Neural cell (in vitro differentiated cells): ENCODE results near the gene DHRS12. TPM values are rescaled to one million over a fixed set of nuclear protein-coding genes. Genes with fewer than 3 reads are reported as not detected.

Experiments used
- H2AFZ ChIP-seq: fragments of 200-600, 300-800 bp; sonication (generic), shearing (Covaris generic); 2 replicates; pipeline ENCODE4 v1.6.0; 2014; ENCODE audit warnings: low read depth, mild to moderate bottlenecking, antibody characterized with exemption, low read length, moderate library complexity
- H3F3A ChIP-seq: fragments of 200-600 bp; shearing (Covaris generic); 2 replicates; pipeline ENCODE4 v1.6.1; 2016; ENCODE audit warnings: mild to moderate bottlenecking, moderate library complexity, mixed read lengths, antibody characterized with exemption, low read length; ENCODE audit not compliant: insufficient read depth, poor library complexity, severe bottlenecking
- H3K27ac ChIP-seq: fragments of 200-600, 300-800 bp; sonication (generic), shearing (Covaris generic); 2 replicates; pipeline ENCODE4 v1.5.1; 2014; ENCODE audit warnings: mild to moderate bottlenecking, low read length, moderate library complexity
- H3K27me3 ChIP-seq: fragments of 300-800, 200-600 bp; sonication (generic), shearing (Covaris generic); 2 replicates; pipeline ENCODE4 v1.6.0; 2014; ENCODE audit warnings: mild to moderate bottlenecking, low read depth, low read length, moderate library complexity; ENCODE audit not compliant: insufficient read depth
- H3K36me3 ChIP-seq: fragments of 300-800, 200-600 bp; sonication (generic), shearing (Covaris generic); 2 replicates; pipeline ENCODE4 v1.5.1; 2014; ENCODE audit warnings: mild to moderate bottlenecking, antibody characterized with exemption, low read length, moderate library complexity; ENCODE audit not compliant: insufficient read depth
- H3K4me2 ChIP-seq: fragments of 300-800, 200-600 bp; sonication (generic), shearing (Covaris generic); 2 replicates; pipeline ENCODE4 v1.6.0; 2014; ENCODE audit warnings: mild to moderate bottlenecking, low read length
- H3K4me3 ChIP-seq: fragments of 300-800, 200-600 bp; sonication (generic), shearing (Covaris generic); 2 replicates; pipeline ENCODE4 v1.5.1; 2014; ENCODE audit warnings: mild to moderate bottlenecking, low read length, moderate library complexity
- H3K79me2 ChIP-seq: fragments of 200-600 bp; shearing (Covaris generic); replicated peaks from 2 replicates; pipeline ENCODE4 v1.6.0; 2014; ENCODE audit warnings: mild to moderate bottlenecking, low read length, moderate library complexity; ENCODE audit not compliant: insufficient read depth
- H3K9ac ChIP-seq: fragments of 300-800, 200-600 bp; sonication (generic), shearing (Covaris generic); 2 replicates; pipeline ENCODE4 v1.6.1; 2016; ENCODE audit warnings: mild to moderate bottlenecking, low read length, mixed read lengths
- H3K9me2 ChIP-seq: fragments of 200-600 bp; shearing (Covaris generic); 2 replicates; pipeline ENCODE4 v1.6.1; 2016; ENCODE audit warnings: mild to moderate bottlenecking, low read length, mixed read lengths; ENCODE audit not compliant: insufficient read depth
- H3K9me3 ChIP-seq: fragments of 200-600, 300-800 bp; sonication (generic), shearing (Covaris generic); 2 replicates; pipeline ENCODE4 v1.6.1; 2016; ENCODE audit warnings: mild to moderate bottlenecking, mixed run types, low read length, moderate library complexity, mixed read lengths
- H4K20me1 ChIP-seq: fragments of 200-600 bp; shearing (Covaris generic); 2 replicates; pipeline ENCODE4 v1.6.1; 2016; ENCODE audit warnings: mild to moderate bottlenecking, mixed run types; ENCODE audit not compliant: insufficient read depth
- EP300 ChIP-seq: fragments of 450-650 bp; conservative IDR thresholded peaks from 2 replicates; pipeline ENCODE4 v1.6.1; 2014; ENCODE audit warnings: antibody characterized with exemption, mild to moderate bottlenecking, moderate library complexity; ENCODE audit not compliant: poor library complexity, severe bottlenecking
- EZH2 ChIP-seq: fragments of 200-600, 300-800 bp; shearing (Covaris generic), sonication (generic); IDR thresholded peaks from 2 replicates; pipeline ENCODE4 v1.6.1; 2014; ENCODE audit warnings: antibody characterized with exemption, low read length, borderline replicate concordance, mild to moderate bottlenecking; ENCODE audit not compliant: insufficient read depth, poor library complexity, severe bottlenecking
- MXI1 ChIP-seq: fragments of 450-650 bp; conservative IDR thresholded peaks from 2 replicates; pipeline ENCODE4 v1.6.1; 2014; ENCODE audit warnings: antibody characterized with exemption, mild to moderate bottlenecking; ENCODE audit not compliant: poor library complexity, severe bottlenecking
- POLR2AphosphoS5 ChIP-seq: IDR thresholded peaks from 2 replicates; pipeline ENCODE4 v1.6.1; 2012
- RAD21 ChIP-seq: fragments of 450-650 bp; conservative IDR thresholded peaks from 2 replicates; pipeline ENCODE4 v1.6.1; 2014; ENCODE audit warnings: antibody characterized with exemption, mild to moderate bottlenecking, moderate library complexity
- SMC3 ChIP-seq: fragments of 450-650 bp; conservative IDR thresholded peaks from 2 replicates; pipeline ENCODE4 v1.6.1; 2014; ENCODE audit warnings: antibody characterized with exemption, mild to moderate bottlenecking, moderate library complexity; ENCODE audit not compliant: poor library complexity
- TAF1 ChIP-seq: IDR thresholded peaks from 2 replicates; pipeline ENCODE4 v1.6.1; 2012; ENCODE audit warnings: low read depth
- polyA plus RNA-seq: library from polyadenylated mRNA; depleted of rRNA; stranded (reverse); fragments of >200 nt; gene quantifications from 2 replicates; pipeline ENCODE4 v1.2.3, GENCODE V29; 2014
- TF ChIP-seq, protein P1 (sequence below): IDR thresholded peaks from 2 replicates; pipeline ENCODE4 v1.6.1; 2012; ENCODE audit warnings: borderline replicate concordance
- TF ChIP-seq, protein P2 (sequence below): fragments of 450-650 bp; IDR thresholded peaks from 2 replicates; pipeline ENCODE4 v1.5.1; 2014; ENCODE audit warnings: antibody characterized with exemption, mild to moderate bottlenecking, moderate library complexity; ENCODE audit not compliant: poor library complexity, severe bottlenecking

DHRS12 gene
- polyA plus RNA-seq, 1 donor from 2014 or later, result 4.4 TPM

DNA sequence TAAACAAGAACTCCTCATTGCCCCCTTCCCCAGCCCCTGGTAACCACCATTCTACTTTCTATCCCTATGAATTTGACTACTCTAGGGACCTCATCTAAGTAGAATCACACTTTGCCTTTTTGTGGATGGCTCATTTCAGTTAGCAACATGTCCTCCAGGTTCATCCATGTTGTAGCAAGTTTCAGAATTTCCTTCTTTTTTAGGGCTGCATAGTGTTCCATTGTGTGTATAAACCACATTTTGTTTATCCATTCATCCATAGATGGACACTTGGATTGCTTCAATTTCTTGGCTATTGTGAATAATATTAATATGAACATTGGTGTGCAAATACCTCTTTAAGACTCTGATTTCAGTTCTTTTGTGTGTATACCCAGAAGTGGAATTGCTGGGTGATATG is 4.8 kb upstream of the DHRS12 start:
- Histone ChIP-seq H4K20me1 (no peaks in the 10 kb centered on the region), H3K79me2 (no peaks in the 10 kb centered on the region), H2AFZ (no peak overlapping the region), H3K9me2 (no peaks in the 10 kb centered on the region), H3K4me2 (no peak overlapping the region), H3K4me3 (no peak overlapping the region), H3F3A (peaks cover 5% of the 10 kb centered on the region), H3K9ac (no peak overlapping the region), H3K9me3 (no peaks in the 10 kb centered on the region), H3K27ac (no peak overlapping the region), H3K36me3 (no peaks in the 10 kb centered on the region), H3K27me3 (no peaks in the 10 kb centered on the region)
- TF ChIP-seq POLR2AphosphoS5 (no peak), EP300 (no peak), TAF1 (no peak), SMC3 (no peak), EZH2 (no peak), RAD21 (no peak), MXI1 (no peak)
- TF ChIP-seq, protein P1, sequence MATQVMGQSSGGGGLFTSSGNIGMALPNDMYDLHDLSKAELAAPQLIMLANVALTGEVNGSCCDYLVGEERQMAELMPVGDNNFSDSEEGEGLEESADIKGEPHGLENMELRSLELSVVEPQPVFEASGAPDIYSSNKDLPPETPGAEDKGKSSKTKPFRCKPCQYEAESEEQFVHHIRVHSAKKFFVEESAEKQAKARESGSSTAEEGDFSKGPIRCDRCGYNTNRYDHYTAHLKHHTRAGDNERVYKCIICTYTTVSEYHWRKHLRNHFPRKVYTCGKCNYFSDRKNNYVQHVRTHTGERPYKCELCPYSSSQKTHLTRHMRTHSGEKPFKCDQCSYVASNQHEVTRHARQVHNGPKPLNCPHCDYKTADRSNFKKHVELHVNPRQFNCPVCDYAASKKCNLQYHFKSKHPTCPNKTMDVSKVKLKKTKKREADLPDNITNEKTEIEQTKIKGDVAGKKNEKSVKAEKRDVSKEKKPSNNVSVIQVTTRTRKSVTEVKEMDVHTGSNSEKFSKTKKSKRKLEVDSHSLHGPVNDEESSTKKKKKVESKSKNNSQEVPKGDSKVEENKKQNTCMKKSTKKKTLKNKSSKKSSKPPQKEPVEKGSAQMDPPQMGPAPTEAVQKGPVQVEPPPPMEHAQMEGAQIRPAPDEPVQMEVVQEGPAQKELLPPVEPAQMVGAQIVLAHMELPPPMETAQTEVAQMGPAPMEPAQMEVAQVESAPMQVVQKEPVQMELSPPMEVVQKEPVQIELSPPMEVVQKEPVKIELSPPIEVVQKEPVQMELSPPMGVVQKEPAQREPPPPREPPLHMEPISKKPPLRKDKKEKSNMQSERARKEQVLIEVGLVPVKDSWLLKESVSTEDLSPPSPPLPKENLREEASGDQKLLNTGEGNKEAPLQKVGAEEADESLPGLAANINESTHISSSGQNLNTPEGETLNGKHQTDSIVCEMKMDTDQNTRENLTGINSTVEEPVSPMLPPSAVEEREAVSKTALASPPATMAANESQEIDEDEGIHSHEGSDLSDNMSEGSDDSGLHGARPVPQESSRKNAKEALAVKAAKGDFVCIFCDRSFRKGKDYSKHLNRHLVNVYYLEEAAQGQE, result no peak
- TF ChIP-seq, protein P2, sequence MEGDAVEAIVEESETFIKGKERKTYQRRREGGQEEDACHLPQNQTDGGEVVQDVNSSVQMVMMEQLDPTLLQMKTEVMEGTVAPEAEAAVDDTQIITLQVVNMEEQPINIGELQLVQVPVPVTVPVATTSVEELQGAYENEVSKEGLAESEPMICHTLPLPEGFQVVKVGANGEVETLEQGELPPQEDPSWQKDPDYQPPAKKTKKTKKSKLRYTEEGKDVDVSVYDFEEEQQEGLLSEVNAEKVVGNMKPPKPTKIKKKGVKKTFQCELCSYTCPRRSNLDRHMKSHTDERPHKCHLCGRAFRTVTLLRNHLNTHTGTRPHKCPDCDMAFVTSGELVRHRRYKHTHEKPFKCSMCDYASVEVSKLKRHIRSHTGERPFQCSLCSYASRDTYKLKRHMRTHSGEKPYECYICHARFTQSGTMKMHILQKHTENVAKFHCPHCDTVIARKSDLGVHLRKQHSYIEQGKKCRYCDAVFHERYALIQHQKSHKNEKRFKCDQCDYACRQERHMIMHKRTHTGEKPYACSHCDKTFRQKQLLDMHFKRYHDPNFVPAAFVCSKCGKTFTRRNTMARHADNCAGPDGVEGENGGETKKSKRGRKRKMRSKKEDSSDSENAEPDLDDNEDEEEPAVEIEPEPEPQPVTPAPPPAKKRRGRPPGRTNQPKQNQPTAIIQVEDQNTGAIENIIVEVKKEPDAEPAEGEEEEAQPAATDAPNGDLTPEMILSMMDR, result no peak

DNA sequence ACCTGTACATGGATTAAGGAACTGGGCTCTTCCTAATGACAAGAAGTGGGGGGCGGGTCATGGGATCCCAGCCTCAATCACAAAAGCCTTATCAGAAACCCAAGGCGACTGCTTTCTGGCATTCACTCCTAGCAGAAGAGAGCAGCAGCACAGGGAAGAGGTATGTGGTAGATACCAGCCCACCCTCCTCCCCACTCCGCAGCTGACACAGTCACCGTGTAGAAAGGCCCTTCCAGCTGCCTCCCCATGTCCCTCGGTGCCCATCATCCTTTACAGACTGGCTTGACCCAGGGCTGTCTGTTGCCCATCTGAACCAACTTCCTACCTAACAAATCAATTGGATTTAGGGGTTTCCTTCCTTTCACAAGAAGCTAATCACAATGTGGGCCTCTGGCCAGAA is 3.1 kb upstream of the DHRS12 start:
- H3K4me2 ChIP-seq, result no peak overlapping the region
- H4K20me1 ChIP-seq, result no peaks in the 10 kb centered on the region
- H3K27me3 ChIP-seq, result no peaks in the 10 kb centered on the region
- H2AFZ ChIP-seq, result peak overlapping the region; percentile 15
- H3K9me3 ChIP-seq, result no peaks in the 10 kb centered on the region
- peak overlapping the region; percentile 19 for H3K9ac ChIP-seq
- peak overlapping the region; percentile 62 for H3K27ac ChIP-seq
- TF ChIP-seq MXI1, result no peak
- TF ChIP-seq, protein P2, result no peak
- no peaks in the 10 kb centered on the region for H3K79me2 ChIP-seq
- peaks cover 5% of the 10 kb centered on the region for H3F3A ChIP-seq
- peak overlapping the region; percentile 7 for H3K4me3 ChIP-seq
- H3K9me2 ChIP-seq, result no peaks in the 10 kb centered on the region
- H3K36me3 ChIP-seq, result no peaks in the 10 kb centered on the region
